ENCODE measurements around the gene SHTN1.

GRCh38 chr10:116836083-116836482 lies 168.9 kb downstream of the SHTN1 start:
- no peak for TF ChIP-seq EZH2 (IDR thresholded peaks at IDR 0.05; ENCODE audit: insufficient read depth, poor library complexity, severe bottlenecking)
- TF ChIP-seq EZH2phosphoT487 (IDR thresholded peaks at IDR 0.05; ENCODE audit: insufficient read depth, low read depth) = no peak

All from GM23248 (cell line).